ENCODE measurements around the gene OS9.
"Not testable (repeated sequence)": the region's sequence is repeated elsewhere in the genome, so short reads cannot be mapped to it uniquely, and the experiment has no call there.

The OS9 gene

GRCh38 chr12:57672801-57673200 lies 21.1 kb upstream of the OS9 start:
- no peak for DNase-seq (ENCODE audit: extremely low read depth, insufficient read length)
- Histone ChIP-seq H3K27me3 (replicated peaks; ENCODE audit: control insufficient read depth, insufficient read depth, low read length) (no peaks in the 10 kb centered on the region), H3K36me3 (ENCODE audit: control insufficient read depth, insufficient read depth, low read length) (no peaks in the 10 kb centered on the region), H3K4me3 (replicated peaks; ENCODE audit: low read depth, low read length) (no peak overlapping the region)
- no peak for TF ChIP-seq CTCF (IDR thresholded peaks at IDR 0.05; ENCODE audit: insufficient read depth, low read length, poor library complexity, severe bottlenecking)

GRCh38 chr12:57674691-57675090 lies 19.2 kb upstream of the OS9 start:
- Histone ChIP-seq H3K36me3 (ENCODE audit: control insufficient read depth, insufficient read depth, low read length) (no peaks in the 10 kb centered on the region), H3K4me3 (replicated peaks; ENCODE audit: low read depth, low read length) (no peak overlapping the region), H3K27me3 (replicated peaks; ENCODE audit: control insufficient read depth, insufficient read depth, low read length) (no peaks in the 10 kb centered on the region)
- no peak for TF ChIP-seq CTCF (IDR thresholded peaks at IDR 0.05; ENCODE audit: insufficient read depth, low read length, poor library complexity, severe bottlenecking)
- DNase-seq (ENCODE audit: extremely low read depth, insufficient read length), result no peak

- H3K4me3 ChIP-seq (replicated peaks; ENCODE audit: low read depth, low read length); DNase-seq (ENCODE audit: extremely low read depth, insufficient read length); H3K27me3 ChIP-seq (replicated peaks; ENCODE audit: control insufficient read depth, insufficient read depth, low read length); H3K36me3 ChIP-seq (ENCODE audit: control insufficient read depth, insufficient read depth, low read length): not testable (repeated sequence)
Observed at GRCh38 chr12:57677947-57678346, 16.0 kb upstream of the OS9 start.

- Histone ChIP-seq H3K36me3 (ENCODE audit: control insufficient read depth, insufficient read depth, low read length) (no peaks in the 10 kb centered on the region), H3K27me3 (replicated peaks; ENCODE audit: control insufficient read depth, insufficient read depth, low read length) (no peaks in the 10 kb centered on the region), H3K4me3 (replicated peaks; ENCODE audit: low read depth, low read length) (no peak overlapping the region)
- DNase-seq (ENCODE audit: extremely low read depth, insufficient read length), result no peak
- TF ChIP-seq CTCF (IDR thresholded peaks at IDR 0.05; ENCODE audit: insufficient read depth, low read length, poor library complexity, severe bottlenecking), result no peak
Observed at GRCh38 chr12:57679697-57680096, 14.2 kb upstream of the OS9 start.

- H3K4me3 ChIP-seq (replicated peaks; ENCODE audit: low read depth, low read length), result no peak overlapping the region
- no peaks in the 10 kb centered on the region for H3K36me3 ChIP-seq (ENCODE audit: control insufficient read depth, insufficient read depth, low read length)
- DNase-seq (ENCODE audit: extremely low read depth, insufficient read length), result no peak
- H3K27me3 ChIP-seq (replicated peaks; ENCODE audit: control insufficient read depth, insufficient read depth, low read length), result no peaks in the 10 kb centered on the region
- no peak for TF ChIP-seq CTCF (IDR thresholded peaks at IDR 0.05; ENCODE audit: insufficient read depth, low read length, poor library complexity, severe bottlenecking)
Observed at GRCh38 chr12:57687862-57688261, 6.1 kb upstream of the OS9 start.

GRCh38 chr12:57688931-57689330 lies 5.0 kb upstream of the OS9 start:
- Histone ChIP-seq H3K4me3 (replicated peaks; ENCODE audit: low read depth, low read length) (no peak overlapping the region), H3K27me3 (replicated peaks; ENCODE audit: control insufficient read depth, insufficient read depth, low read length) (no peaks in the 10 kb centered on the region), H3K36me3 (ENCODE audit: control insufficient read depth, insufficient read depth, low read length) (no peaks in the 10 kb centered on the region)

More at GRCh38 chr12:57688931-57689330, 5.0 kb upstream of the OS9 start:
- DNase-seq (ENCODE audit: extremely low read depth, insufficient read length), result no peak
- TF ChIP-seq CTCF (IDR thresholded peaks at IDR 0.05; ENCODE audit: insufficient read depth, low read length, poor library complexity, severe bottlenecking), result no peak

Data from GM06990 (cell line).